ENCODE measurements around the gene NRIP3. TPM values are rescaled to one million over a fixed set of nuclear protein-coding genes. Genes with fewer than 3 reads are reported as not detected.
"Not testable (repeated sequence)": the region's sequence is repeated elsewhere in the genome, so short reads cannot be mapped to it uniquely, and the experiment has no call there.

The NRIP3 gene
- total RNA-seq, 1 experiment from 2014 or later, result 10.0 TPM

- Mint-ChIP-seq H3K36me3 (ENCODE audit: insufficient read depth, unreplicated experiment) (no peaks in the 10 kb centered on the region), H3K9me3 (ENCODE audit: unreplicated experiment) (no peaks in the 10 kb centered on the region), H3K27me3 (ENCODE audit: insufficient read depth, unreplicated experiment) (no peaks in the 10 kb centered on the region), H3K27ac (ENCODE audit: unreplicated experiment) (no peak overlapping the region), H3K4me3 (ENCODE audit: unreplicated experiment) (no peak overlapping the region), H3K4me1 (ENCODE audit: low read depth, unreplicated experiment) (no peaks in the 10 kb centered on the region)
- DNase-seq, result no peak
- no peaks in the 10 kb centered on the region for H3K9me3 ChIP-seq
- H3K4me3 ChIP-seq (ENCODE audit: low read depth, low read length), result no peak overlapping the region
- intact Hi-C loops (cut with micrococcal nuclease; ENCODE audit: unreplicated experiment), result no loop called here
- no peaks in the 10 kb centered on the region for H3K27me3 ChIP-seq (replicated peaks; ENCODE audit: control insufficient read depth, insufficient read depth, low read length)
- TF ChIP-seq CTCF (IDR thresholded peaks at IDR 0.05; ENCODE audit: insufficient read depth in 1 of 2, low read depth in 1 of 2, low read length in 1 of 2, severe bottlenecking in 1 of 2, unreplicated experiment in 1 of 2), result no peak
- CTCF ChIA-PET, result no interaction called here
- H3K36me3 ChIP-seq (ENCODE audit: control insufficient read depth, insufficient read depth, low read length), result no peaks in the 10 kb centered on the region
- POLR2A ChIA-PET, result no interaction called here
- no TSS peak for BruUV-seq (replicated peaks)
- no peaks in the 10 kb centered on the region for H3K4me1 ChIP-seq
Observed at GRCh38 chr11:8989453-8989852, 14.3 kb downstream of the NRIP3 start.

GRCh38 chr11:8988329-8989234, 15.2 kb downstream of the NRIP3 start:
- Mint-ChIP-seq H3K27ac (ENCODE audit: unreplicated experiment) (no peak overlapping the region), H3K9me3 (ENCODE audit: unreplicated experiment) (no peaks in the 10 kb centered on the region), H3K27me3 (ENCODE audit: insufficient read depth, unreplicated experiment) (no peaks in the 10 kb centered on the region), H3K4me3 (ENCODE audit: unreplicated experiment) (no peak overlapping the region), H3K4me1 (ENCODE audit: low read depth, unreplicated experiment) (no peaks in the 10 kb centered on the region), H3K36me3 (ENCODE audit: insufficient read depth, unreplicated experiment) (no peaks in the 10 kb centered on the region)
- ChIA-PET CTCF (no interaction called here), POLR2A (no interaction called here)
- H3K27me3 ChIP-seq (replicated peaks; ENCODE audit: control insufficient read depth, insufficient read depth, low read length), result no peaks in the 10 kb centered on the region
- TF ChIP-seq CTCF (IDR thresholded peaks at IDR 0.05; ENCODE audit: insufficient read depth in 1 of 2, low read depth in 1 of 2, low read length in 1 of 2, severe bottlenecking in 1 of 2, unreplicated experiment in 1 of 2), result no peak
- no peak for DNase-seq
- BruUV-seq (replicated peaks), result no TSS peak
- H3K36me3 ChIP-seq (ENCODE audit: control insufficient read depth, insufficient read depth, low read length), result no peaks in the 10 kb centered on the region
- no peak overlapping the region for H3K4me3 ChIP-seq (ENCODE audit: low read depth, low read length)
- no peaks in the 10 kb centered on the region for H3K4me1 ChIP-seq
- no peaks in the 10 kb centered on the region for H3K9me3 ChIP-seq
- intact Hi-C loops (cut with micrococcal nuclease; ENCODE audit: unreplicated experiment), result no loop called here

GRCh38 chr11:8987446-8987845, 16.4 kb downstream of the NRIP3 start:
- intact Hi-C loops (cut with micrococcal nuclease; ENCODE audit: unreplicated experiment), result no loop called here
- ChIA-PET CTCF (interaction anchor here (0.6 kb wide), 1 partner anchor 11 kb away, joined by 5 read pairs; no protein-coding TSS in a partner anchor), POLR2A (no interaction called here)
- Mint-ChIP-seq H3K36me3 (ENCODE audit: insufficient read depth, unreplicated experiment) (no peaks in the 10 kb centered on the region), H3K4me1 (ENCODE audit: low read depth, unreplicated experiment) (no peaks in the 10 kb centered on the region), H3K4me3 (ENCODE audit: unreplicated experiment) (no peak overlapping the region), H3K9me3 (ENCODE audit: unreplicated experiment) (no peaks in the 10 kb centered on the region), H3K27me3 (ENCODE audit: insufficient read depth, unreplicated experiment) (no peaks in the 10 kb centered on the region), H3K27ac (ENCODE audit: unreplicated experiment) (no peak overlapping the region)
- DNase-seq, result no peak
- no peaks in the 10 kb centered on the region for H3K4me1 ChIP-seq
- no peak for TF ChIP-seq CTCF (IDR thresholded peaks at IDR 0.05; ENCODE audit: insufficient read depth in 1 of 2, low read depth in 1 of 2, low read length in 1 of 2, severe bottlenecking in 1 of 2, unreplicated experiment in 1 of 2)
- H3K4me3 ChIP-seq (ENCODE audit: low read depth, low read length), result no peak overlapping the region
- H3K27me3 ChIP-seq (replicated peaks; ENCODE audit: control insufficient read depth, insufficient read depth, low read length), result no peaks in the 10 kb centered on the region
- H3K9me3 ChIP-seq, result no peaks in the 10 kb centered on the region
- BruUV-seq (replicated peaks), result no TSS peak
- H3K36me3 ChIP-seq (ENCODE audit: control insufficient read depth, insufficient read depth, low read length), result no peaks in the 10 kb centered on the region

GRCh38 chr11:8986772-8987171, 17.0 kb downstream of the NRIP3 start:
- H3K4me1 Mint-ChIP-seq (ENCODE audit: low read depth, unreplicated experiment); intact Hi-C loops (cut with micrococcal nuclease; ENCODE audit: unreplicated experiment); H3K27me3 ChIP-seq (replicated peaks; ENCODE audit: control insufficient read depth, insufficient read depth, low read length); H3K4me3 ChIP-seq (ENCODE audit: low read depth, low read length); H3K9me3 Mint-ChIP-seq (ENCODE audit: unreplicated experiment); H3K9me3 ChIP-seq; H3K27me3 Mint-ChIP-seq (ENCODE audit: insufficient read depth, unreplicated experiment); H3K36me3 ChIP-seq (ENCODE audit: control insufficient read depth, insufficient read depth, low read length); DNase-seq; BruUV-seq (replicated peaks); CTCF ChIA-PET; POLR2A ChIA-PET; H3K4me3 Mint-ChIP-seq (ENCODE audit: unreplicated experiment); H3K27ac Mint-ChIP-seq (ENCODE audit: unreplicated experiment); H3K36me3 Mint-ChIP-seq (ENCODE audit: insufficient read depth, unreplicated experiment); H3K4me1 ChIP-seq: not testable (repeated sequence)
